SK-N-MC (cell line): ENCODE data around the gene MIPOL1.

Experiments used
- EZH2 ChIP-seq: fragments of 200-600 bp; sonication (generic); IDR thresholded peaks from one replicate; pipeline ENCODE4 v1.6.1; 2017; ENCODE audit warnings: antibody characterized with exemption
- FOXP2 ChIP-seq: optimal IDR thresholded peaks from 2 replicates; pipeline ENCODE3; 2011; ENCODE audit warnings: mild to moderate bottlenecking, moderate library complexity; ENCODE audit not compliant: insufficient read depth; ENCODE audit errors: extremely low read length, control extremely low read depth
- POLR2AphosphoS5 ChIP-seq: IDR thresholded peaks from 2 replicates; pipeline ENCODE4 v1.6.1; 2012; ENCODE audit warnings: mild to moderate bottlenecking, low read depth, low read length, borderline replicate concordance

- TF ChIP-seq EZH2 (no peak), POLR2AphosphoS5 (no peak), FOXP2 (no peak)
Measured at GRCh38 chr14:37279818-37280217, 82.1 kb downstream of the MIPOL1 start.
